Measurements from ENCODE around the gene USE1.

The USE1 gene

DNA sequence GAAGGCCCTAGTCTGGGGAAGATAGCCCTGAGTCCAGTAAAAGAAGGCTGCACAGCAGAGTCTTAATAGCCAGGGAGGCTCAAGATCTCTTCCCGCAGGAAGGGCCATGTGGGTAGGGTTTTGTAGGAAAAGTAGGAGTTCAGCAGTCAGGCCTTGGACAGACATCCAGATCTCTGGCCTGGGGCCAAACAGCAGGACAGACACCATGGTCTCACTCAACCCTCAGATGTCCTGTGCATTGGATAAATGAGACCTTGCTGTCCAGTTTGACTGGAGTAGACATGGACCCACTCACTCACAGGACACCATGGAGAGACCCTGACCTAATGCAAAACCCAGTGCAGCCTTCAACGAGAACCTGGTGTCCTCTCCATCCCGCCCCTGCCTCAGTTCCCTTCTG is 14.7 kb downstream of the USE1 start:
- TF ChIP-seq, protein P1, sequence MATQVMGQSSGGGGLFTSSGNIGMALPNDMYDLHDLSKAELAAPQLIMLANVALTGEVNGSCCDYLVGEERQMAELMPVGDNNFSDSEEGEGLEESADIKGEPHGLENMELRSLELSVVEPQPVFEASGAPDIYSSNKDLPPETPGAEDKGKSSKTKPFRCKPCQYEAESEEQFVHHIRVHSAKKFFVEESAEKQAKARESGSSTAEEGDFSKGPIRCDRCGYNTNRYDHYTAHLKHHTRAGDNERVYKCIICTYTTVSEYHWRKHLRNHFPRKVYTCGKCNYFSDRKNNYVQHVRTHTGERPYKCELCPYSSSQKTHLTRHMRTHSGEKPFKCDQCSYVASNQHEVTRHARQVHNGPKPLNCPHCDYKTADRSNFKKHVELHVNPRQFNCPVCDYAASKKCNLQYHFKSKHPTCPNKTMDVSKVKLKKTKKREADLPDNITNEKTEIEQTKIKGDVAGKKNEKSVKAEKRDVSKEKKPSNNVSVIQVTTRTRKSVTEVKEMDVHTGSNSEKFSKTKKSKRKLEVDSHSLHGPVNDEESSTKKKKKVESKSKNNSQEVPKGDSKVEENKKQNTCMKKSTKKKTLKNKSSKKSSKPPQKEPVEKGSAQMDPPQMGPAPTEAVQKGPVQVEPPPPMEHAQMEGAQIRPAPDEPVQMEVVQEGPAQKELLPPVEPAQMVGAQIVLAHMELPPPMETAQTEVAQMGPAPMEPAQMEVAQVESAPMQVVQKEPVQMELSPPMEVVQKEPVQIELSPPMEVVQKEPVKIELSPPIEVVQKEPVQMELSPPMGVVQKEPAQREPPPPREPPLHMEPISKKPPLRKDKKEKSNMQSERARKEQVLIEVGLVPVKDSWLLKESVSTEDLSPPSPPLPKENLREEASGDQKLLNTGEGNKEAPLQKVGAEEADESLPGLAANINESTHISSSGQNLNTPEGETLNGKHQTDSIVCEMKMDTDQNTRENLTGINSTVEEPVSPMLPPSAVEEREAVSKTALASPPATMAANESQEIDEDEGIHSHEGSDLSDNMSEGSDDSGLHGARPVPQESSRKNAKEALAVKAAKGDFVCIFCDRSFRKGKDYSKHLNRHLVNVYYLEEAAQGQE (IDR thresholded peaks at IDR 0.05; ENCODE audit: insufficient replicate concordance, low read depth) = no peak
- TF ChIP-seq POLR2AphosphoS5 (IDR thresholded peaks at IDR 0.05; ENCODE audit: low read depth) = no peak
- no peak for TF ChIP-seq SPI1 (IDR thresholded peaks at IDR 0.05; ENCODE audit: borderline replicate concordance, low read depth)
- TF ChIP-seq, protein P2, sequence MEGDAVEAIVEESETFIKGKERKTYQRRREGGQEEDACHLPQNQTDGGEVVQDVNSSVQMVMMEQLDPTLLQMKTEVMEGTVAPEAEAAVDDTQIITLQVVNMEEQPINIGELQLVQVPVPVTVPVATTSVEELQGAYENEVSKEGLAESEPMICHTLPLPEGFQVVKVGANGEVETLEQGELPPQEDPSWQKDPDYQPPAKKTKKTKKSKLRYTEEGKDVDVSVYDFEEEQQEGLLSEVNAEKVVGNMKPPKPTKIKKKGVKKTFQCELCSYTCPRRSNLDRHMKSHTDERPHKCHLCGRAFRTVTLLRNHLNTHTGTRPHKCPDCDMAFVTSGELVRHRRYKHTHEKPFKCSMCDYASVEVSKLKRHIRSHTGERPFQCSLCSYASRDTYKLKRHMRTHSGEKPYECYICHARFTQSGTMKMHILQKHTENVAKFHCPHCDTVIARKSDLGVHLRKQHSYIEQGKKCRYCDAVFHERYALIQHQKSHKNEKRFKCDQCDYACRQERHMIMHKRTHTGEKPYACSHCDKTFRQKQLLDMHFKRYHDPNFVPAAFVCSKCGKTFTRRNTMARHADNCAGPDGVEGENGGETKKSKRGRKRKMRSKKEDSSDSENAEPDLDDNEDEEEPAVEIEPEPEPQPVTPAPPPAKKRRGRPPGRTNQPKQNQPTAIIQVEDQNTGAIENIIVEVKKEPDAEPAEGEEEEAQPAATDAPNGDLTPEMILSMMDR (IDR thresholded peaks at IDR 0.05; ENCODE audit: insufficient read depth, low read length) = no peak
- TF ChIP-seq GABPA (IDR thresholded peaks at IDR 0.05; ENCODE audit: low read depth) = no peak
- Histone ChIP-seq H3K27ac (replicated peaks) (no peak overlapping the region), H3K4me3 (replicated peaks; ENCODE audit: insufficient read depth, low read length) (no peak overlapping the region), H3K27me3 (ENCODE audit: insufficient read depth, poor library complexity, severe bottlenecking) (no peaks in the 10 kb centered on the region)
- DNase-seq (ENCODE audit: low read depth in 1 of 2, low spot score in 1 of 2) = no peak

- Histone ChIP-seq H3K27ac (replicated peaks) (no peak overlapping the region), H3K27me3 (ENCODE audit: insufficient read depth, poor library complexity, severe bottlenecking) (no peaks in the 10 kb centered on the region), H3K4me3 (replicated peaks; ENCODE audit: insufficient read depth, low read length) (no peak overlapping the region)
- TF ChIP-seq, protein P2 (IDR thresholded peaks at IDR 0.05; ENCODE audit: insufficient read depth, low read length) = no peak
- no peak for TF ChIP-seq POLR2AphosphoS5 (IDR thresholded peaks at IDR 0.05; ENCODE audit: low read depth)
- TF ChIP-seq, protein P1 (IDR thresholded peaks at IDR 0.05; ENCODE audit: insufficient replicate concordance, low read depth) = no peak
- TF ChIP-seq GABPA (IDR thresholded peaks at IDR 0.05; ENCODE audit: low read depth) = no peak
- no peak for DNase-seq (ENCODE audit: low read depth in 1 of 2, low spot score in 1 of 2)
These were observed 17.1 kb downstream of the USE1 start for GRCh38 chr19:17232258-17232657.

- no peaks in the 10 kb centered on the region for H3K27me3 ChIP-seq (ENCODE audit: insufficient read depth, poor library complexity, severe bottlenecking)
- TF ChIP-seq GABPA (IDR thresholded peaks at IDR 0.05; ENCODE audit: low read depth) (no peak), POLR2AphosphoS5 (IDR thresholded peaks at IDR 0.05; ENCODE audit: low read depth) (no peak), SPI1 (IDR thresholded peaks at IDR 0.05; ENCODE audit: borderline replicate concordance, low read depth) (no peak)
- TF ChIP-seq, protein P2 (IDR thresholded peaks at IDR 0.05; ENCODE audit: insufficient read depth, low read length) = no peak
- TF ChIP-seq, protein P1 (IDR thresholded peaks at IDR 0.05; ENCODE audit: insufficient replicate concordance, low read depth) = no peak
- no peak for DNase-seq (ENCODE audit: low read depth in 1 of 2, low spot score in 1 of 2)
- no peak overlapping the region for H3K27ac ChIP-seq (replicated peaks)
- peak overlapping the region; percentile 53 for H3K4me3 ChIP-seq (replicated peaks; ENCODE audit: insufficient read depth, low read length)
These were observed 19.7 kb downstream of the USE1 start for GRCh38 chr19:17234911-17235299.
